ENCODE data around the gene SLC51B.
A peak's percentile ranks its signal among the peaks of the same experiment; 100 is the strongest.

- peak; percentile 60 to 93 (median 86) for TF ChIP-seq CTCF (IDR thresholded peaks at IDR 0.05 in 8 of 11, conservative IDR thresholded peaks at IDR 0.05 in 3 of 11)
- peak; percentile 37 to 64 (median 47) for TF ChIP-seq POLR2AphosphoS5 (IDR thresholded peaks at IDR 0.05)
- no peak for TF ChIP-seq POLR2A (IDR thresholded peaks at IDR 0.05)
These were observed 9.4 kb downstream of the SLC51B start for GRCh38 chr15:65054333-65055200.

All from spleen (tissue), 7 donors.